B cell (primary cell): ENCODE results near the gene SPECC1L. TPM values are rescaled to one million over a fixed set of nuclear protein-coding genes. Genes with fewer than 3 reads are reported as not detected.

ENCODE experiments used
- ATAC-seq: fragments of 200-7000 bp; cut with Tn5 transposase; one replicate; pipeline ENCODE4 v1.10.0; 2021; ENCODE audit warnings: low read depth, mild to moderate bottlenecking, moderate number of reproducible peaks, moderate library complexity
- CTCF ChIA-PET: fragments of 350-600 bp; sonication (Branson Sonifier 250); formaldehyde crosslinking; loops from one replicate; lab custom pipeline; 2021; ENCODE audit warnings: antibody characterized with exemption, inconsistent platforms; lab: Charles Lee
- POLR2A ChIA-PET: fragments of 350-600 bp; sonication (Branson Sonifier 250); formaldehyde crosslinking; loops from one replicate; lab custom pipeline; 2021; ENCODE audit warnings: antibody characterized with exemption; lab: Charles Lee
- DNase-seq: peaks from one replicate; pipeline ENCODE4 v3.0.0; 2013
- H2AFZ ChIP-seq: 2 replicates; pipeline ENCODE4 v1.6.1; 2012; ENCODE audit warnings: mild to moderate bottlenecking, low read depth, low read length; ENCODE audit not compliant: insufficient read depth, poor library complexity, severe bottlenecking
- H3K27ac ChIP-seq, 2 donors: 1 replicate in 1 of 2; 2 replicates in 1 of 2; pipeline ENCODE4 v1.5.1; 2012 to 2013; ENCODE audit warnings: low read length in 2 of 2, mild to moderate bottlenecking in 2 of 2, moderate library complexity in 1 of 2
- H3K27me3 ChIP-seq, 4 experiments: fragments of 200-600 bp in 1 of 4; sonication (generic) in 1 of 4; replicated peaks in 1 of 4; 1 replicate in 2 of 4; 2 replicates in 2 of 4; pipeline versions ENCODE4 v1.6.1 to v1.7.0; 2013 to 2016; ENCODE audit warnings: low read length in 3 of 4, mild to moderate bottlenecking in 2 of 4, mixed read lengths in 1 of 4, moderate library complexity in 1 of 4; ENCODE audit not compliant: insufficient read depth in 4 of 4, control insufficient read depth in 3 of 4; ENCODE audit errors: control extremely low read depth in 1 of 4
- H3K36me3 ChIP-seq, 2 experiments: replicated peaks in 1 of 2; 1 replicate in 1 of 2; 2 replicates in 1 of 2; pipeline versions ENCODE4 v1.6.1 to v1.7.1; 2013; ENCODE audit warnings: low read length in 1 of 2; ENCODE audit not compliant: insufficient read depth in 2 of 2, control insufficient read depth in 1 of 2; ENCODE audit errors: control extremely low read depth in 1 of 2, extremely low read depth in 1 of 2
- H3K4me1 ChIP-seq, 2 donors: fragments of 200-600 bp in 1 of 2; sonication (generic) in 1 of 2; 1 replicate in 1 of 2; 2 replicates in 1 of 2; pipeline versions ENCODE4 v1.5.1 to v1.6.1; 2013 to 2017; ENCODE audit warnings: low read length in 2 of 2; ENCODE audit not compliant: control insufficient read depth in 2 of 2, insufficient read depth in 2 of 2
- H3K4me2 ChIP-seq: replicated peaks from 2 replicates; pipeline ENCODE3; 2012; ENCODE audit warnings: mild to moderate bottlenecking, low read depth, low read length; ENCODE audit not compliant: poor library complexity, severe bottlenecking
- H3K4me3 ChIP-seq, 5 experiments: fragments of 200-600 bp in 1 of 5; sonication (generic) in 1 of 5; 1 replicate in 3 of 5; 2 replicates in 2 of 5; pipeline versions ENCODE4 v1.5.1 to v1.7.0; 2011 to 2016; ENCODE audit warnings: low read length in 4 of 5, mild to moderate bottlenecking in 4 of 5, low read depth in 2 of 5, control low read depth in 1 of 5, moderate library complexity in 1 of 5; ENCODE audit not compliant: insufficient read depth in 1 of 5; ENCODE audit errors: control extremely low read depth in 1 of 5, extremely low read depth in 1 of 5
- H3K79me2 ChIP-seq: fragments of 200-600 bp; sonication (generic); one replicate; pipeline ENCODE4 v1.6.0; 2016; ENCODE audit warnings: low read length; ENCODE audit not compliant: control insufficient read depth, insufficient read depth
- H3K9ac ChIP-seq: fragments of 200-600 bp; sonication (generic); 2 replicates; pipeline ENCODE4 v1.6.1; 2017; ENCODE audit warnings: mild to moderate bottlenecking, low read length, moderate library complexity
- H3K9me3 ChIP-seq, 3 donors: one replicate each; pipeline versions ENCODE4 v1.6.1 to v1.7.1; 2013; ENCODE audit warnings: low read length in 2 of 3; ENCODE audit not compliant: control insufficient read depth in 2 of 3, insufficient read depth in 1 of 3; ENCODE audit errors: control extremely low read depth in 1 of 3
- H4K20me1 ChIP-seq: 2 replicates; pipeline ENCODE4 v1.6.0; 2012; ENCODE audit warnings: mild to moderate bottlenecking, low read length; ENCODE audit not compliant: insufficient read depth, control insufficient read depth, poor library complexity, severe bottlenecking
- H3K27ac Mint-ChIP-seq: one replicate; pipeline ENCODE4 v1.8.0; 2021; ENCODE audit warnings: mixed read lengths
- H3K27me3 Mint-ChIP-seq: one replicate; pipeline ENCODE4 v1.8.0; 2021; ENCODE audit warnings: mixed read lengths
- H3K4me1 Mint-ChIP-seq: one replicate; pipeline ENCODE4 v1.8.0; 2021; ENCODE audit warnings: mixed read lengths
- H3K4me3 Mint-ChIP-seq: one replicate; pipeline ENCODE4 v1.8.0; 2021; ENCODE audit warnings: mixed read lengths
- H3K9me3 Mint-ChIP-seq: one replicate; pipeline ENCODE4 v1.8.0; 2022; ENCODE audit warnings: mixed read lengths; ENCODE audit not compliant: insufficient read depth
- EZH2 ChIP-seq: IDR thresholded peaks from 2 replicates; pipeline ENCODE4 v1.6.1; 2012; ENCODE audit warnings: borderline replicate concordance, low read depth, mild to moderate bottlenecking, moderate library complexity, low read length; ENCODE audit not compliant: insufficient read depth, poor library complexity, severe bottlenecking
- WGBS: methylation state at CpG from one replicate; pipeline ENCODE4 v1.1.5; 2013; ENCODE audit warnings: missing lambda C conversion rate; ENCODE audit not compliant: insufficient coverage; 5-methylcytosine and 5-hydroxymethylcytosine counted together
- intact Hi-C: fragments of 100-400 bp; cut with micrococcal nuclease; formaldehyde crosslinking; loops from one replicate; pipeline ENCODE4 v1.10.0; 2022
- polyA plus RNA-seq: library from polyadenylated mRNA; depleted of rRNA; stranded (reverse); fragments of >200 nt; gene quantifications from 2 replicates; pipeline ENCODE4 v1.2.3, GENCODE V29; 2012
- total RNA-seq, 2 donors: library from RNA; stranded (reverse); fragments of 120-200 nt in 1 of 2; gene quantifications; 1 replicate in 1 of 2; 2 replicates in 1 of 2; pipeline versions ENCODE4 v1.2.3 to v1.2.4, GENCODE V29; 2013 to 2022
- TF ChIP-seq, protein P1 (sequence below): fragments of 200-600 bp; IDR thresholded peaks from one replicate; pipeline ENCODE4 v1.8.0; 2022; ENCODE audit warnings: antibody characterized with exemption, mild to moderate bottlenecking

Gene SPECC1L
- total and polyA plus RNA-seq, 2 donors (not counting 1 experiment from before 2014, with no cell fraction given): 14.4 to 85.3 TPM

- Histone ChIP-seq H3K36me3 (peaks cover 16 to 36% of the 10 kb centered on the region in 2 experiments), H3K4me2 (no peak overlapping the region), H3K4me3 (no peak overlapping the region), H4K20me1 (no peaks in the 10 kb centered on the region), H3K27me3 (no peaks in the 10 kb centered on the region), H3K79me2 (peaks cover 6% of the 10 kb centered on the region), H3K9me3 (no peaks in the 10 kb centered on the region), H3K4me1 (peaks cover 7 to 8% of the 10 kb centered on the region in 2 donors), H3K9ac (no peak overlapping the region), H3K27ac (no peak overlapping the region), H2AFZ (no peak overlapping the region)
- H3K4me1 Mint-ChIP-seq: peaks cover 19% of the 10 kb centered on the region
- no peaks in the 10 kb centered on the region for H3K27me3 Mint-ChIP-seq
- no peaks in the 10 kb centered on the region for H3K9me3 Mint-ChIP-seq
- ChIA-PET CTCF (interaction anchor here (1.0 to 6.1 kb wide), 4 partner anchors 21 to 196 kb away, joined by 3 to 36 read pairs (median 4); no protein-coding TSS in a partner anchor), POLR2A (no interaction called here)
- WGBS: 90% methylated on average over 3 of the region's 4 CpGs
- H3K4me3 Mint-ChIP-seq: no peak overlapping the region
- no peak for ATAC-seq
- DNase-seq: no peak
- TF ChIP-seq, protein P1, sequence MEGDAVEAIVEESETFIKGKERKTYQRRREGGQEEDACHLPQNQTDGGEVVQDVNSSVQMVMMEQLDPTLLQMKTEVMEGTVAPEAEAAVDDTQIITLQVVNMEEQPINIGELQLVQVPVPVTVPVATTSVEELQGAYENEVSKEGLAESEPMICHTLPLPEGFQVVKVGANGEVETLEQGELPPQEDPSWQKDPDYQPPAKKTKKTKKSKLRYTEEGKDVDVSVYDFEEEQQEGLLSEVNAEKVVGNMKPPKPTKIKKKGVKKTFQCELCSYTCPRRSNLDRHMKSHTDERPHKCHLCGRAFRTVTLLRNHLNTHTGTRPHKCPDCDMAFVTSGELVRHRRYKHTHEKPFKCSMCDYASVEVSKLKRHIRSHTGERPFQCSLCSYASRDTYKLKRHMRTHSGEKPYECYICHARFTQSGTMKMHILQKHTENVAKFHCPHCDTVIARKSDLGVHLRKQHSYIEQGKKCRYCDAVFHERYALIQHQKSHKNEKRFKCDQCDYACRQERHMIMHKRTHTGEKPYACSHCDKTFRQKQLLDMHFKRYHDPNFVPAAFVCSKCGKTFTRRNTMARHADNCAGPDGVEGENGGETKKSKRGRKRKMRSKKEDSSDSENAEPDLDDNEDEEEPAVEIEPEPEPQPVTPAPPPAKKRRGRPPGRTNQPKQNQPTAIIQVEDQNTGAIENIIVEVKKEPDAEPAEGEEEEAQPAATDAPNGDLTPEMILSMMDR: no peak
- no peak for TF ChIP-seq EZH2
- no peak overlapping the region for H3K27ac Mint-ChIP-seq
- intact Hi-C loops: loop anchor here (5.0 kb wide), 2 partner anchors 71 to 96 kb away; no protein-coding TSS in a partner anchor
These were observed 55.6 kb downstream of the SPECC1L start for GRCh38 chr22:24326266-24326665.

DNA sequence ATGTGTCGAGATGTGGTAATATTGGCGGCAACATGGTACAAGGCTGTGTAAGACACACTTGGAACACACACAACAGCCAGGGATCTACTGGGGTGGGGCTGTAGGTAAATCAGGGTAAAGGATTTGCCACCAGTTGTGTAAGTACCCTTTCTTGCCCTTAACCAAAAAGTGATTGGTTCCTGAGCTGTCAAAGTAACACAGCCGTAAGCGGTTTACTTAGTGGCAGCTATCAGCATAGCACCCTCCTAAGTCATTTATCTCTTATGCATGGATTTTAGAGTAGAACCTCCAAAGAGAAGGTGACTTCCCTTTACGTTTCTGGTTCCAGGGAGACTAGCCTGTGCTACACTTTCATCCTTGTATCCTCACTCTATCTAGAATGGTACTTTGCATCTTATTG, 57.2 kb downstream of the SPECC1L start:
- H3K27ac Mint-ChIP-seq: no peak overlapping the region
- Histone ChIP-seq H3K27me3 (no peaks in the 10 kb centered on the region), H3K27ac (no peak overlapping the region), H4K20me1 (no peaks in the 10 kb centered on the region), H3K9ac (no peak overlapping the region), H3K4me2 (no peak overlapping the region), H3K4me3 (no peak overlapping the region), H2AFZ (no peak overlapping the region), H3K4me1 (peaks cover 8 to 11% of the 10 kb centered on the region in 2 donors), H3K9me3 (no peaks in the 10 kb centered on the region), H3K79me2 (peaks cover 6% of the 10 kb centered on the region), H3K36me3 (peaks cover 14 to 21% of the 10 kb centered on the region in 2 experiments)
- H3K27me3 Mint-ChIP-seq: no peaks in the 10 kb centered on the region
- ATAC-seq (no peak), DNase-seq (no peak)
- H3K9me3 Mint-ChIP-seq: no peaks in the 10 kb centered on the region
- CTCF ChIA-PET: interaction anchor here (1.0 to 1.4 kb wide), 5 partner anchors 169 to 431 kb away, joined by 3 to 4 read pairs (median 3); no protein-coding TSS in a partner anchor
- H3K4me1 Mint-ChIP-seq: peaks cover 27% of the 10 kb centered on the region
- intact Hi-C loops: loop anchor here (5.0 kb wide), 2 partner anchors 69 to 94 kb away; no protein-coding TSS in a partner anchor
- WGBS: 88% methylated on average over 2 of the region's 5 CpGs
- TF ChIP-seq, protein P1: no peak
- no peak for TF ChIP-seq EZH2
- POLR2A ChIA-PET: no interaction called here
- H3K4me3 Mint-ChIP-seq: no peak overlapping the region
